Smooth muscle cell of the umbilical artery (primary cell): ENCODE measurements around the gene MLLT1. TPM values are rescaled to one million over a fixed set of nuclear protein-coding genes. Genes with fewer than 3 reads are reported as not detected.

Experiments
- total RNA-seq: library from RNA; depleted of rRNA; stranded (reverse); fragments of >200 nt; gene quantifications from 2 replicates; pipeline ENCODE4 v1.2.3, GENCODE V29; 2014

The MLLT1 gene, protein sequence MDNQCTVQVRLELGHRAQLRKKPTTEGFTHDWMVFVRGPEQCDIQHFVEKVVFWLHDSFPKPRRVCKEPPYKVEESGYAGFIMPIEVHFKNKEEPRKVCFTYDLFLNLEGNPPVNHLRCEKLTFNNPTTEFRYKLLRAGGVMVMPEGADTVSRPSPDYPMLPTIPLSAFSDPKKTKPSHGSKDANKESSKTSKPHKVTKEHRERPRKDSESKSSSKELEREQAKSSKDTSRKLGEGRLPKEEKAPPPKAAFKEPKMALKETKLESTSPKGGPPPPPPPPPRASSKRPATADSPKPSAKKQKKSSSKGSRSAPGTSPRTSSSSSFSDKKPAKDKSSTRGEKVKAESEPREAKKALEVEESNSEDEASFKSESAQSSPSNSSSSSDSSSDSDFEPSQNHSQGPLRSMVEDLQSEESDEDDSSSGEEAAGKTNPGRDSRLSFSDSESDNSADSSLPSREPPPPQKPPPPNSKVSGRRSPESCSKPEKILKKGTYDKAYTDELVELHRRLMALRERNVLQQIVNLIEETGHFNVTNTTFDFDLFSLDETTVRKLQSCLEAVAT
- 5.3 and 7.9 TPM in 2 replicates for total RNA-seq

DNA sequence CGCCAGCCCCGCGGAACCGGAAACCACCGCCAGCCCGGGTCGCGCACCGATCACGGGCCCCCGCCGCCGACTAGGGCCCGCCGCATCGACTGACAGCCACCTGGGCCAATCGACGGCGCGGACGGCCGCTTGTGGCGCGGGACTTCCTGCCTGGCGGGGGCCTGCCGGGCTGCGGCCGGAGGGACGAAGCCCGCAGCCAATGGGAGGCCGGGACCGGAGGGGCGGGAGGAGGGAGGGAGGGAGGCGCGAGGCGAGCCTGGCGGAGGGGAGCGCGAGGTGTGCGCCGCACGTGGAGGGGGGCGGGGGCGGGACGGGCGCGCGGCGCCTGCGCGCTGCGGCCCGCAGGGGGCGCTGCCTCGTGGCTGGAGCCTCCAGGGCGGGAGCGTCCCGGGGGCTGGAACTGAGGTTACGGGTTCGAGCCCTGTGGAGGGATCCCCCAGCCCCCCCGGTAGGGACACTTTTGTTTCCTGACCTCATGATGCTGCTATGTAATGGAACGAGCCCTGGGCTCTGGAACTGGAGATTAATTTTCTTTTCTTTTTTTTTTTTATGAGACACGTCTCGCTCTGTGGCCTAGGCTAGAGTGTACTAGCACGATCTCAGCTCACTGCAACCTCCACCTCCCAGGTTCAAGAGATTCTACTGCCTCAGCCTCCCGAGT is at the start of gene MLLT1:
MLLT1 (minus strand) TSS at position 45 of the 661 bp plus-strand sequence. CDS start 191 bp downstream, outside the sequence.

Other genes starting within 250 kb of the MLLT1 start
- gene RFX2, start 169.5 kb downstream of the MLLT1 start, total RNA-seq, result 2.7 and 3.3 TPM in 2 replicates
- gene ACSBG2, start 144.3 kb downstream of the MLLT1 start, total RNA-seq, result not detected in 2 replicates
- gene ACER1, start 53.6 kb upstream of the MLLT1 start, total RNA-seq, result 0.09 TPM in 1 of 2 replicates, not detected in the other
- gene CLPP, start 81.6 kb upstream of the MLLT1 start, total RNA-seq, result 39.2 and 54.3 TPM in 2 replicates
- 19.4 and 60.0 TPM in 2 replicates for gene ALKBH7, start 92.8 kb upstream of the MLLT1 start, total RNA-seq
- gene PSPN, start 96.0 kb upstream of the MLLT1 start, total RNA-seq, result 1.4 and 1.5 TPM in 2 replicates
- gene GTF2F1, start 113.2 kb upstream of the MLLT1 start, total RNA-seq, result 40.4 and 54.5 TPM in 2 replicates
- gene KHSRP, start 144.8 kb upstream of the MLLT1 start, total RNA-seq, result 87.9 and 167 TPM in 2 replicates
- not detected in 2 replicates for gene SLC25A41, start 153.8 kb upstream of the MLLT1 start, total RNA-seq
- gene SLC25A23, start 179.8 kb upstream of the MLLT1 start, total RNA-seq, result 53.7 and 113 TPM in 2 replicates
- not detected in 2 replicates for gene CRB3, start 184.3 kb upstream of the MLLT1 start, total RNA-seq
- gene DENND1C, start 201.8 kb upstream of the MLLT1 start, total RNA-seq, result not detected in 2 replicates
- 0.60 TPM in 1 of 2 replicates, not detected in the other for gene TUBB4A, start 222.3 kb upstream of the MLLT1 start, total RNA-seq